GM18508 (cell line): Measurements from ENCODE around the gene SMAP2.

Experiments used
- ATAC-seq: cut with Tn5 transposase; IDR thresholded peaks from one replicate; pipeline ENCODE4 v1.9.1; 2021; ENCODE audit warnings: moderate number of reproducible peaks; ENCODE audit not compliant: insufficient read depth, unreplicated experiment

SMAP2 gene

GRCh38 chr1:40389322-40389803, 15.8 kb downstream of the SMAP2 start:
- ATAC-seq = no peak

GRCh38 chr1:40389871-40390560, 16.5 kb downstream of the SMAP2 start:
- no peak for ATAC-seq

GRCh38 chr1:40390857-40391256, 17.3 kb downstream of the SMAP2 start:
- no peak for ATAC-seq

- ATAC-seq = no peak
Observed at GRCh38 chr1:40391688-40392145, 18.2 kb downstream of the SMAP2 start.

- ATAC-seq = no peak
Observed at GRCh38 chr1:40392221-40392620, 18.7 kb downstream of the SMAP2 start.

GRCh38 chr1:40393173-40393572, 19.6 kb downstream of the SMAP2 start:
- ATAC-seq = no peak

GRCh38 chr1:40394491-40395172, 21.1 kb downstream of the SMAP2 start:
- ATAC-seq = no peak

- no peak for ATAC-seq
Observed at GRCh38 chr1:40395190-40396175, 22.0 kb downstream of the SMAP2 start.

GRCh38 chr1:40396420-40396819, 22.9 kb downstream of the SMAP2 start:
- no peak for ATAC-seq

- ATAC-seq = no peak
Observed at GRCh38 chr1:40397258-40397657, 23.7 kb downstream of the SMAP2 start.

- no peak for ATAC-seq
Observed at GRCh38 chr1:40399984-40400704, 26.6 kb downstream of the SMAP2 start.

- ATAC-seq = no peak
Observed at GRCh38 chr1:40401473-40402201, 28.1 kb downstream of the SMAP2 start.

- ATAC-seq = no peak
Observed at GRCh38 chr1:40404670-40405462, 31.3 kb downstream of the SMAP2 start.

GRCh38 chr1:40405812-40406211, 32.3 kb downstream of the SMAP2 start:
- no peak for ATAC-seq

GRCh38 chr1:40407453-40407852, 33.9 kb downstream of the SMAP2 start:
- no peak for ATAC-seq

- ATAC-seq = no peak
Observed at GRCh38 chr1:40409467-40409866, 35.9 kb downstream of the SMAP2 start.

GRCh38 chr1:40411294-40411693, 37.8 kb downstream of the SMAP2 start:
- no peak for ATAC-seq

GRCh38 chr1:40411843-40412242, 38.3 kb downstream of the SMAP2 start:
- ATAC-seq = no peak
